GM19193 (cell line): ENCODE data around the gene MVK.

ENCODE experiments used
- POLR2A ChIP-seq: IDR thresholded peaks from 4 replicates; pipeline ENCODE4 v1.6.1; 2011; ENCODE audit not compliant: insufficient read depth, insufficient read length; ENCODE audit errors: extremely low read depth

The MVK gene

DNA sequence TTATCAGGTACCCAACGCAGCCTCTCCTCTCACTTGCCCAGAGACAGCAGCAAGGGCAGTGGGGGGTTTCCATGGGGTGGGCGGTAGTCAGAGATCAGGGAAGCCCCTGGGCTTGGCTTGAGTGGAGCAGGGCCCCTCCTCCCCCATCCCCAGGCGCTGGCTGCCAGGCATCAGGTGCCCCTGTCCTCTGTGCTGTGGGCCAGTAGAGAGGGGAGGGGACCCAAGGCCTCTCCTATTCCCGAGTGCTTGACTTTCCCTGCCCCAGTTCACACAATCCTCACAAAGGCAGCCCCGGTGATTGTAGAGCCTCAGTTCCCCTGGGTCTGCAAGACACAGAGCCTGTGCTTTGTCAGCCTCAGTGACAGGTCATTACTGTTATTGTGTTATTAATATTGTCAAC lies 57.7 kb downstream of the MVK start:
- TF ChIP-seq POLR2A = no peak

DNA sequence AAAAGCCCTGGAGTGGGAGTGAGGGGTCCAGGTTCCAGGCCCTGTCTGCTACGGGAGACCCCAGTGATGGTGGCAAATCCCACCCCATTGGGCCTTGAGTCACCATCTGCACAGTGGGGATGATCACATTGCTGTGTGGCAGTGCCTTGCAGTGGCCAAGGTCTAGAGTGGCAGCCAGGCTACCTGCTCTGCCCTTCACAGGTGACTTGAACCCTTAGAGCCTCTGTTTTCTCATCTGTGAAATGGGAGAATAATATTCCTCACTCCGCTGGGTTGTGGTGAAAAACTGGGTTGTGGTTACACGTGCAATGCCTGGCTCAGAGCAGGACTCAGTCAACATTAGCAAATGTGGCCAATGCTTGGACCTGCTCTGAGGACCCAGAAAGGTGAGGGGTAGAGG lies 58.2 kb downstream of the MVK start:
- TF ChIP-seq POLR2A = no peak

DNA sequence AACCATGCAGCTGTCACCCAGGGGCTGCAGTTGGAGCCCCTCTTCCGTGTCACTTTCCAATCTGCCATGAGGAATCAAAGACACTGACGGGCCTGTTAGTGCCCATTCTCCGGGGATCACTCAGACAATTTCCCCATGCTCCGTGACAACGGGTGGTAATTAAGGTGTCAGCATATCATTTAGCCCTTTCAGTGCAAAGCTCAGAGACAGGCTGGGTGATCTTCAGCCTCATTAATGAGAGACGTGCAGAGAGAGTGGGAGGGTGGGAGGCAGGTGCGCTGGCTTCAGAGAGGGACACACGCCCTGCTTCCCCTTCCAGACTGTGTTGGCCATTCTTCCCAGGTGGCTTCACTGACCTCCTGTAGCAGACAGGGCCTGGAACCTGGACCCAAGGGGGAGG lies 58.7 kb downstream of the MVK start:
- TF ChIP-seq POLR2A = no peak

DNA sequence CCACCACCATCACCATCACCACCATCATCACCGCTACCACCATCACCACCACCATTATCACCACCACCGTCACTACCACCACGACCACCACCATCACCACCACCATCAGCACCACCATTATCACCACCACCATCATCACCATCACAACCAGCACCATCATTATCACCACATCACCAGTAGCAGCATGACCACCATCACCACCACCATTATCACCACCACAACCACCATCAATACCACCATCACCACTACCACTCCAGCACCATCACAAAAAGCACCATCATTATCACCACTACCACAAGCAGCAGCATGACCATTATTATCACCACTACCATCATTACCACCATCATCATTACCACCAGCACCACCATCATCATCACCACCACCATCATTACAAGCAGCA lies 62.1 kb downstream of the MVK start:
- TF ChIP-seq POLR2A = no peak

GRCh38 chr12:109637348-109637747 lies 63.8 kb downstream of the MVK start:
- TF ChIP-seq POLR2A = no peak

DNA sequence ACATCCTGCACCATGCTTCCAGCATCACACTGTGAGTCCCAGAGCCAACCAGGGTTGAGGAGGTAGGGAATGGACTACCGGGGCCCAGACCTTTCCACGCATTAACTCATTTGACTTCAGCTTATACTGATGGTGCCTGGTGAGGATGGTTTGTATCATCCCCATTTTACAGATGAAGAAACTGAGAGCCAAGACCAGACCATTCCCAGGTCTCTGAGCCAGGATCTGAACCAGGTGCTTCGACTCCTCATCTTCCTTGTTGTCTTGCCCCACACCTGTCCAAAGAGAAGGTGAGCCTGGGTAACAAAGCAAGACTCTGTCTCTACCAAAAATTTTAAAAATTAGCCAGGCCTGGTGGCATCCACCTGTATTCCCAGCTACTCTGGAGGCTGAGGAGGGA lies 64.4 kb downstream of the MVK start:
- TF ChIP-seq POLR2A = no peak

DNA sequence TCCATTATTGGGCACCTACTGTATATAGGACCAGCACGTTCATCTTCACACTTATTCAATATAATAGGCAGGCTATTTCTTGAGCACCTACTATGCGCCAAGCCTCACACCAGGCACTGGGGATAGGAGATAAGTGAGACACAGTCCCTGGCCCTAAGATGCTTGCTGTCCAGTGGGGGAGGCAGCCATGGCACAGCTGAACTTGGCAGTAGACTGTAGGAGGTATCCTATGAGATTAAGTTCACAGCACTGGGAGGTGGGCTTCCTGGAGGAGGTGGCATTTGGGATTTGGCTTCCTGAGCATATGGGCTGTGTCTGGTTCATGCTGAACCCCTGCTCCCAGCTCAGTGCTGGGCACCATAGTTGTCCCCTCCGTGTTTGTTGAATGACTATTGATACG lies 65.1 kb downstream of the MVK start:
- no peak for TF ChIP-seq POLR2A

- no peak for TF ChIP-seq POLR2A
Observed at GRCh38 chr12:109639151-109639872, 65.7 kb downstream of the MVK start.

- TF ChIP-seq POLR2A = no peak
Observed at GRCh38 chr12:109640961-109641360, 67.4 kb downstream of the MVK start.

- no peak for TF ChIP-seq POLR2A
Observed at GRCh38 chr12:109641422-109641821, 67.8 kb downstream of the MVK start.

GRCh38 chr12:109642506-109643132 lies 69.0 kb downstream of the MVK start:
- no peak for TF ChIP-seq POLR2A

DNA sequence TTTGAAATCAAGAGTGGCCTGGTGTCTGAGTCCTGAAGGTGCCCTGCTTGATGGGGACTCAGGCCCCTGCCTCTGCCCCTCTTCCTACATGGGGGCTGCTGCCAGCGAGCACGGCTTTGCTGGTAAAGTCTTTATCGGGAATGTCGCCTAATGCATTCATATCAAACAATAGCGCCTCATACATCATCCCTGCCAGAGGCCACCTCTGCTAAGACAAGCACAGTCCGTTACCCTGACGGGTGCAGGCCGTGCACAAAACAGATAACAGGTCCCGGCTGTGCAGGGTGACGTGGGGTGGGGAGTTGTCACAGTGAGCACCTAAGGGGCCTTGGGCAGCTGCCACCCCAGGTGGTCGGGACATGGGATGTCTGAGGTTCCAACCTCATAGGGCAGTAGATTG lies 71.6 kb downstream of the MVK start:
- no peak for TF ChIP-seq POLR2A

DNA sequence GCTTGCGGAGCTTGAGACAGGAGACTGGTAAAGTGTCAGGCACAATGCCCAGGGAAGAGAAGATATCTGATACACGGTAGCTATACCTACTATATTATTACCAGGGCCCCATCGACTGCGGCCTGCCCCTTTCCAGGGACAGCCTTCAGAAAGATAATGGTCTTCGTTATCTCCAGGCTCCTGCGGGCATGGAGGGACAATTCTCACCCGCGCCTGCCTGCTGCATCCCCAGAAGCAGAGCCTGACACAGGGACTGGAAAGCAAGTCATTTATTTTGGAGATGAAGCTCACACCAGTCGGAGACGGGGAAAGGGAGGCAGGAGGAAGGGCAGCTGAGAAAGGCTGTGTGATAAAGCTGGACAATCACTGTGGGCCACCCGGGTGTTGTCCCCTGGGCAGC lies 72.1 kb downstream of the MVK start:
- no peak for TF ChIP-seq POLR2A
